ENCODE measurements around the gene KLHL18.

GRCh38 chr3:47238017-47238416 is 44.7 kb upstream of the KLHL18 start:
- TF ChIP-seq EZH2 (IDR thresholded peaks at IDR 0.05; ENCODE audit: borderline replicate concordance, insufficient read depth, low read length, poor library complexity, severe bottlenecking): no peak
- TF ChIP-seq, protein P1, sequence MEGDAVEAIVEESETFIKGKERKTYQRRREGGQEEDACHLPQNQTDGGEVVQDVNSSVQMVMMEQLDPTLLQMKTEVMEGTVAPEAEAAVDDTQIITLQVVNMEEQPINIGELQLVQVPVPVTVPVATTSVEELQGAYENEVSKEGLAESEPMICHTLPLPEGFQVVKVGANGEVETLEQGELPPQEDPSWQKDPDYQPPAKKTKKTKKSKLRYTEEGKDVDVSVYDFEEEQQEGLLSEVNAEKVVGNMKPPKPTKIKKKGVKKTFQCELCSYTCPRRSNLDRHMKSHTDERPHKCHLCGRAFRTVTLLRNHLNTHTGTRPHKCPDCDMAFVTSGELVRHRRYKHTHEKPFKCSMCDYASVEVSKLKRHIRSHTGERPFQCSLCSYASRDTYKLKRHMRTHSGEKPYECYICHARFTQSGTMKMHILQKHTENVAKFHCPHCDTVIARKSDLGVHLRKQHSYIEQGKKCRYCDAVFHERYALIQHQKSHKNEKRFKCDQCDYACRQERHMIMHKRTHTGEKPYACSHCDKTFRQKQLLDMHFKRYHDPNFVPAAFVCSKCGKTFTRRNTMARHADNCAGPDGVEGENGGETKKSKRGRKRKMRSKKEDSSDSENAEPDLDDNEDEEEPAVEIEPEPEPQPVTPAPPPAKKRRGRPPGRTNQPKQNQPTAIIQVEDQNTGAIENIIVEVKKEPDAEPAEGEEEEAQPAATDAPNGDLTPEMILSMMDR (IDR thresholded peaks at IDR 0.05; ENCODE audit: poor library complexity, severe bottlenecking): no peak
- TF ChIP-seq, protein P2, sequence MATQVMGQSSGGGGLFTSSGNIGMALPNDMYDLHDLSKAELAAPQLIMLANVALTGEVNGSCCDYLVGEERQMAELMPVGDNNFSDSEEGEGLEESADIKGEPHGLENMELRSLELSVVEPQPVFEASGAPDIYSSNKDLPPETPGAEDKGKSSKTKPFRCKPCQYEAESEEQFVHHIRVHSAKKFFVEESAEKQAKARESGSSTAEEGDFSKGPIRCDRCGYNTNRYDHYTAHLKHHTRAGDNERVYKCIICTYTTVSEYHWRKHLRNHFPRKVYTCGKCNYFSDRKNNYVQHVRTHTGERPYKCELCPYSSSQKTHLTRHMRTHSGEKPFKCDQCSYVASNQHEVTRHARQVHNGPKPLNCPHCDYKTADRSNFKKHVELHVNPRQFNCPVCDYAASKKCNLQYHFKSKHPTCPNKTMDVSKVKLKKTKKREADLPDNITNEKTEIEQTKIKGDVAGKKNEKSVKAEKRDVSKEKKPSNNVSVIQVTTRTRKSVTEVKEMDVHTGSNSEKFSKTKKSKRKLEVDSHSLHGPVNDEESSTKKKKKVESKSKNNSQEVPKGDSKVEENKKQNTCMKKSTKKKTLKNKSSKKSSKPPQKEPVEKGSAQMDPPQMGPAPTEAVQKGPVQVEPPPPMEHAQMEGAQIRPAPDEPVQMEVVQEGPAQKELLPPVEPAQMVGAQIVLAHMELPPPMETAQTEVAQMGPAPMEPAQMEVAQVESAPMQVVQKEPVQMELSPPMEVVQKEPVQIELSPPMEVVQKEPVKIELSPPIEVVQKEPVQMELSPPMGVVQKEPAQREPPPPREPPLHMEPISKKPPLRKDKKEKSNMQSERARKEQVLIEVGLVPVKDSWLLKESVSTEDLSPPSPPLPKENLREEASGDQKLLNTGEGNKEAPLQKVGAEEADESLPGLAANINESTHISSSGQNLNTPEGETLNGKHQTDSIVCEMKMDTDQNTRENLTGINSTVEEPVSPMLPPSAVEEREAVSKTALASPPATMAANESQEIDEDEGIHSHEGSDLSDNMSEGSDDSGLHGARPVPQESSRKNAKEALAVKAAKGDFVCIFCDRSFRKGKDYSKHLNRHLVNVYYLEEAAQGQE (IDR thresholded peaks at IDR 0.05; ENCODE audit: borderline replicate concordance): no peak
- TF ChIP-seq EP300 (conservative IDR thresholded peaks at IDR 0.05; ENCODE audit: poor library complexity, severe bottlenecking): no peak
- no peak for TF ChIP-seq TAF1 (IDR thresholded peaks at IDR 0.05; ENCODE audit: low read depth)
- no peak for TF ChIP-seq MXI1 (conservative IDR thresholded peaks at IDR 0.05; ENCODE audit: poor library complexity, severe bottlenecking)
- no peak for TF ChIP-seq POLR2AphosphoS5 (IDR thresholded peaks at IDR 0.05)
- TF ChIP-seq RAD21 (conservative IDR thresholded peaks at IDR 0.05): no peak
